Globus pallidus (tissue), 1 donor: ENCODE data around the gene ARHGAP26.
A peak's percentile ranks its signal among the peaks of the same experiment; 100 is the strongest.
"Not testable (repeated sequence)": the region's sequence is repeated elsewhere in the genome, so short reads cannot be mapped to it uniquely, and the experiment has no call there.

ENCODE experiments used
- DNase-seq: peaks from one replicate; pipeline ENCODE4 v3.0.0-alpha.2; 2015; ENCODE audit warnings: low spot score

The ARHGAP26 gene

GRCh38 chr5:142937374-142937773 lies 167.2 kb downstream of the ARHGAP26 start:
- DNase-seq: no peak

GRCh38 chr5:142938266-142938880 lies 168.2 kb downstream of the ARHGAP26 start:
- DNase-seq: peak; percentile 67

- DNase-seq: no peak
These were observed 168.8 kb downstream of the ARHGAP26 start for GRCh38 chr5:142939006-142939405.

- DNase-seq: no peak
These were observed 169.7 kb downstream of the ARHGAP26 start for GRCh38 chr5:142939884-142940283.

- DNase-seq: no peak
These were observed 171.1 kb downstream of the ARHGAP26 start for GRCh38 chr5:142941245-142941644.

GRCh38 chr5:142942901-142943300 lies 172.7 kb downstream of the ARHGAP26 start:
- no peak for DNase-seq

GRCh38 chr5:142944140-142944539 lies 174.0 kb downstream of the ARHGAP26 start:
- DNase-seq: no peak

- no peak for DNase-seq
These were observed 175.1 kb downstream of the ARHGAP26 start for GRCh38 chr5:142945321-142945720.

- no peak for DNase-seq
These were observed 175.7 kb downstream of the ARHGAP26 start for GRCh38 chr5:142945845-142946244.

GRCh38 chr5:142946547-142947426 lies 176.6 kb downstream of the ARHGAP26 start:
- no peak for DNase-seq

GRCh38 chr5:142947427-142947709 lies 177.2 kb downstream of the ARHGAP26 start:
- no peak for DNase-seq

- DNase-seq: no peak
These were observed 182.1 kb downstream of the ARHGAP26 start for GRCh38 chr5:142952229-142952628.

- not testable (repeated sequence) for DNase-seq
These were observed 182.7 kb downstream of the ARHGAP26 start for GRCh38 chr5:142952871-142953270.

GRCh38 chr5:142954455-142954854 lies 184.3 kb downstream of the ARHGAP26 start:
- no peak for DNase-seq

GRCh38 chr5:142955628-142956027 lies 185.5 kb downstream of the ARHGAP26 start:
- DNase-seq: no peak

GRCh38 chr5:142957528-142957927 lies 187.4 kb downstream of the ARHGAP26 start:
- no peak for DNase-seq

GRCh38 chr5:142958944-142959682 lies 188.9 kb downstream of the ARHGAP26 start:
- no peak for DNase-seq

GRCh38 chr5:142959683-142960657 lies 189.8 kb downstream of the ARHGAP26 start:
- no peak for DNase-seq

GRCh38 chr5:142961440-142962173 lies 191.4 kb downstream of the ARHGAP26 start:
- DNase-seq: no peak

- DNase-seq: no peak
These were observed 192.0 kb downstream of the ARHGAP26 start for GRCh38 chr5:142962174-142962533.
